ENCODE measurements around the gene TBX5.

DNA sequence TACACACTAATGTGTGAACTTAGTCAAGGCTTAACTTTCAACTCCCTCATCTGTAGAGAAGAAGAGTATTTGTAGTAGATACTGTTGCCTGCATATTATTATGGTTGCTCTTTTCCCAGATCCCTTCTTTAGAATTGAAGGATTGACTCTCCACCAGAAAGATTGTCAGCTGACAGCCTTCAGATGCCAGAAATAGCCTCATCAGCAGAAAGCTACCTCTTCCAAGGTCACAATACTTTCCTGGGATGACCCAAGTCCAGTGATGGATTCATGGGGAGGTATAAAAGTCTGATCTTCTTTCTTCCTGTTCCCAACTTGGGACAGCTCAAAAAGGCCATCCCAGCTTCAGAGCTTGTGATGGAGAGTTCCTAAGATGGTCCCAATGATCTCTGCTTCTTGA is 78.2 kb downstream of the TBX5 start:
- TF ChIP-seq SMAD3 (CRISPR knock-in tag; conservative IDR thresholded peaks at IDR 0.05) (no peak), POLR2A (conservative IDR thresholded peaks at IDR 0.05) (no peak), SMC3 (conservative IDR thresholded peaks at IDR 0.05; ENCODE audit: insufficient read depth, low read depth, low read length) (no peak)
